Breast epithelium (tissue), 3 donors: ENCODE results near the gene MRPL49.

Source experiments
- CTCF ChIP-seq, 3 donors: fragments of 450-650 bp; IDR thresholded peaks; one replicate each; pipeline ENCODE4 v1.5.1; 2016 to 2017; ENCODE audit warnings: antibody characterized with exemption in 3 of 3, mild to moderate bottlenecking in 3 of 3, moderate library complexity in 3 of 3
- POLR2A ChIP-seq: fragments of 450-650 bp; IDR thresholded peaks from one replicate; pipeline ENCODE4 v1.6.1; 2016; ENCODE audit warnings: antibody characterized with exemption, mild to moderate bottlenecking, moderate library complexity
- POLR2AphosphoS5 ChIP-seq, 3 donors: sonication (generic); formaldehyde crosslinking; IDR thresholded peaks; one replicate each; pipeline ENCODE4 v1.6.1; 2017; ENCODE audit warnings: antibody characterized with exemption in 3 of 3

DNA sequence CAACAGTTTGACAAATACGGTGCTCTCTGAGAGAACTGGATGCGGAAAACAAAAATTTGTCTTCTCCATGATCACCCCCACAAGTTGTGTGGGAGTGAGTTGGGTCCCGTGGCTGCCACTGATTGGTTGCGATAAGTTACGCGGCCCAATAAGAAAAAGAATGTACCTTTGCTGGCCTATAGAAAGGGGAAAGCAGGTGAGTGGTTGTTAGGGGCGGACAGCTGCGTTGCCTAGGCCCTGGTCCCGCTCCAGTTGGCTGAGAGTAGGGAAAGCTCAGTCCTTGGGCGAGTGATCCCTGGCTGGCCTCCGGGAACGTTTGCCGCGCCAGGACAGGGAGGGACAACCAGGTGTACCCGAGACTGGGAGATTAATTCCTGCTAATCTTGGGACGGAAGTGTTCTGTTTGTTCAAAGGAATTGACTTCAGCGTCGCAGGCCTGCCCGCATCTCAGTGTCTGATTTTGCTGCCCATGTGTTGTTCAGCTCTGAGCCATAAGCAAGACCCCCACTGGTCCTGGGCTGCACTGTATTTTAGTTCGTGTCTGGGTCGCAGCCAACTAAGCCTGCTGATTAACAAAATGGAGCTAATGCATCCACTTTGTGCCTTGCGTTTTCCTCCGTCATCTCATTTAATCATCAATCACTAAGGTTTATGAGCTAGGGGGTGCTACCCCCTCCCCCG lies 13.0 kb downstream of the MRPL49 start:
- TF ChIP-seq CTCF (IDR thresholded peaks at IDR 0.05), result no peak
- no peak for TF ChIP-seq POLR2A
- peak in 1 of 3 donors; percentile 46 for TF ChIP-seq POLR2AphosphoS5 (IDR thresholded peaks at IDR 0.05)
